ENCODE results near the gene CORO2A.
"Not testable (repeated sequence)": the region's sequence is repeated elsewhere in the genome, so short reads cannot be mapped to it uniquely, and the experiment has no call there.

The CORO2A gene

DNA sequence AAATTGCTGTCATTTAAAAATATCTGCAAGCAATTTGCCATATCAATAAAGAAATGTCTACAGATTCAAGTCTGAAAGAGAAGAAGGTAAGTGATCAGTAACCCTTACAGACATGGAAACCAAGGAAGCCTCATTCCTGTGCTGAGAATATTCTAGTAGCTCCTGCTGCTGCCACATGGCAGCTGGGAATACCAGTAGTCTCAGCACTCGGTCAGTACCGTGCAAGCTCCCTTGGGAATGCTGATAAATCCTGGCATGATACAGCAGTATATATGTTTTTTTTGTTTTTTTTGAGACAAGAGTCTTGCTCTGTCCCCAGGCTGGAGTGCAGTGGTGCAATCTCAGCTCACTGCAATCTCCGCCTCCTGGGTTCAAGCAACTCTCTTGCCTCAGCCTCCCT is 108.0 kb downstream of the CORO2A start:
- DNase-seq (ENCODE audit: low spot score): no peak

DNA sequence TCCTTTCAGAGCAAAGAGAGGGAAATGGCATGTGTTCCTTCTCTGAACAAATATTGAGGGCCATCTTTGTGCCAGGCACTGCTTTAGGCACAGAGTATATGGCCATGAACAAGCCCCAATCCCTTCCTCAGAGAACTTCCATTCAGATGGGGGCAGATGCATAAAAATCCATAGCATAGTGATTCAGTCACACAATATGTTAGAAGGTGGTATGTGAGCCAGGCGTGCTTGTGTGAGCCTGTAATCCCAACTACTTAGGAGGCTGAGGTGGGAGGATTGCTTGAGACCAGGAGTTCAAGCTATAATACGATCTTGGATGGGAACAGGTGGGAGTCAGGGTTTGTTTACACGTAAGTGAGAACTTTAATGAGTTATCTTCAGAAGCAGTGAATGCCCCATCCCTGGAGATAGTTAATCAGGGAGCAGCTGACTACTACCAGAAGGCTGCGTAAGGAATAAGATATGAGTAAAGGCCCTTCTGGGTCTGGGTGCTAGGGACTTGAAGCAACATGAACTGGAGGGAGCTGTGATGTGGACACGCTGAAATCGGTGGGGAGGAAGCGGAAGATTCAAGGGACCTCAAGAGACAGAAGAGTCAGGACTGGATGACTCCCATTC is 108.8 kb downstream of the CORO2A start:
- no peak for DNase-seq (ENCODE audit: low spot score)

DNA sequence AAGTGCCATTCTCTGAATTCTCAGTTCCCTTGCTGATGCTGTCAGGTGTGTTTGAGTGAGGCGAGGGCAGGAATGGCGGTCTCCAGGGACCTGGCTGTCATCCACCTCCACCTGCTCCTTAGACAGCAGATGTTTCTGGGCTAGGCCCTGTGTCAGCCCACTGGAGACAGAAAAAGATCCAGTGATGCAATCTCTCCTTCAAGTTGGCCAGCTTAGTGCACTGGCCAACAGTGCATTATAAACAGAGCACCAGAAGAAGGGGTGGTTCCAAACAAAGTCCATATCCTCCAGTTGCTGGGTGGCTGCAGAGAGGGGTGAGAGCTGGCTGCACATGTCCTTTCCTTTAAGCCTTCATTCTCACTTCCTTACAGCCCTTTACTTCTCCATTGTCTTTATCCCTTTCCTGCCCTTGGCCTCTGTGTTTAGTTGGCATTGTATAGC is 109.4 kb downstream of the CORO2A start:
- DNase-seq (ENCODE audit: low spot score): no peak

DNA sequence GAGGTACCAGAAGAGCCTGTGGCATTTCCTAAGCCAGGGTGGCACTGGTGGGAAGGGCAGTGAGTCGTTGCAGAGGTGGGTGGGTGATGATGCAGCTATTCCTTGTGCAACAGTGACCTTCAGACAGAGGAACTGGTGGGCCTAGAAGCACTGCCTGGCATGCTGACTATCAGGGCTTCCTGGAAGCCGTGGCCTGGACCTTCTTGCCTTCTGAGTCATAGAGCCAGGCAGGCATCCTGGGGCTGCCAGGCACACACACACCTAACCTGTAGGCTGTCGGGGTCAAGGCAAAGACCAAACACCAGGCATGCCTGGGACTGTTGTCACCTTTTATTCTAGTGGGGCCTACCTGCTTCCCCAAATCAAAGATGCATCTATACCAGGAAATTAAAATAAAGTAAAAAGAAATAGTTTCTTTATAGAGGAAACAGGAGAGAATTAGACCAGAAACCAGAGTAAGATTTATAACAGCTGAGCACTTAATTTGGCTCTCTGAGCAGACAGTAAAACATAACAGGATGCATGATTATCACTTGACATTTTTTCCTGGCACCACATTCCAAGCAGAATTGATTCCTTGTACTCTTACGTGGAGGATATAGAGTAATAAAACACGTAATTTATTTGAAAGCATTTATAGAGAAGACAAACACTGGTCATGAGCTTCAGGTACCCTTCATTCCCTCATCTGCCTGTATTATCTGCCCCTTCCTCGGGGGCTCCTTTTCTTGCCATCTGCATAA is 110.8 kb downstream of the CORO2A start:
- no peak for DNase-seq (ENCODE audit: low spot score)

GRCh38 chr9:98080780-98081179 is 111.7 kb downstream of the CORO2A start:
- no peak for DNase-seq (ENCODE audit: low spot score)

DNA sequence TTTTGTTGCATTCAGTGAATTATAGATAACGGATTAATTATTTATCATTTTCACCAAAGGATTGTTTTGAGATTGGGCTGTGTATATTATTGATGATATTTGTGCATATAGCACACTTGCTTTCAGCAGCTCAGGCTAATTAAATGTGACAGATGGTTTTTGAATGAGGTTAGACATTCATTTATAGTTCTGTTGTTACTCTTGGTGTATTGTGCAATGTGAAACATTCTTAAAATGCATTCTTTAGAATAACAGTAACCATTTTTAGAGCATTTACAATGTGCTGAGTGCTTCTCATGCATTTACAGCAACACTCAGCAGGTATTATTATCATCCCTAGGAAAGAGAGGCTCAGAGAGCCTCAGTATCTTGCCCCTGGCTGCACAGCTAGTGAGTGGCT is 112.1 kb downstream of the CORO2A start:
- DNase-seq (ENCODE audit: low spot score): no peak

DNA sequence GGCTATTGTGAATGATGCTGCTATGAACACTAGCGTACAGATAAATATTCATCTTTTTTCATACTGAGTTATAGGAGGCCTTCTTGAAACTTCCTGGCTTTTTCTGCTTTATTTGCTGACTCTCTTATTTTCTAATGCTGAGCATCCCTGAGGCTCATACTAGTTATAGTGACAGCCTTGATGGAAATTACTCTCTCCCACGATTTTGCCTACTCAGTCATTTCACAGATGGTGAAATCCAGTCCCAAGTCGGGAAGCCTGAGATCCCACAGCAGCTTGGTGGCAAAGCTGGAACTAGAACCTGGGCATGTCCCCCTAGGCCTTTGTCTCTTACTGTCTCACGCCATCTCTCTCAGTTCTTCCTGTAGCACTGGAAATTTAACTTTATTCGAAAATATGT is 113.5 kb downstream of the CORO2A start:
- DNase-seq (ENCODE audit: low spot score): no peak

DNA sequence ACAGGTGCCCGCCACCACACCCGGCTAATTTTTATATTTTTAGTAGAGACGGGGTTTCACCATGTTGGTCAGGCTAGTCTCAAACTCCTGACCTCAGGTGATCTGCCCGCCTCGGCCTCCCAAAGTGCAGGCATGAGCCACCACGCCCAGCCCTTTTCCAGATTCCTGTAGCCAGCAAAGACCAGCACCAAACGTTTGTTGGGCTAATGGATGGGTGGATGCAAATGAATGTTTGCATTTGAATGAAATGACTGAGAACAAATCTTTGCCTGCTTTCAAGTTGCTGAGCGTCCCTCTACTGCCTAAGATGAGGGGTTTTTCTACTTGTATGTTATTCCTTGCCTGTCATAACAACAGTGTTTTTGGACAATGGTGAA is 115.9 kb downstream of the CORO2A start:
- not testable (repeated sequence) for DNase-seq (ENCODE audit: low spot score)

DNA sequence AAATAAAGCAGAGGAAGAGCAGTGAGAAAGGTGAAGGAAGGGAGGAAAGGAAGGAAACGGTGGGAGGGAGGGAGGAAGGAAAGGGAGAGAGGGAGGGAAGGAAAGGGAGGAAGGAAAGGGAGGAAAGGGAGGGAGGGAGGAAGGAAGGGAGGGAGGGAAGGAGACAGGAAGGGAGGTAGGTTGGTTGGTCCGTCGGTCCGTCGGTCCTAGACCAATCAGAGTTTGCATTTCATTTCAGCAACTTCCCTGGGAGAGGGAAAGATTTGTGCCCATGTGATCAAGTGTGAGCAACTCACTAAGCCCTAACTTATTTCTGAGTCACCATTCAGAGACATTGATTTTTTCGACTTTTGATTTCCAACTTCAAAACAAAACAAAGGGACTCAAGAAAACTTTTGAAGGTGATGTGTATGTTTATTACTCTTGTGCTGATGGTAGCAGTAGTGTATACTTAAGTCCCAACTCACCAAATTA is 117.1 kb downstream of the CORO2A start:
- no peak for DNase-seq (ENCODE audit: low spot score)

DNA sequence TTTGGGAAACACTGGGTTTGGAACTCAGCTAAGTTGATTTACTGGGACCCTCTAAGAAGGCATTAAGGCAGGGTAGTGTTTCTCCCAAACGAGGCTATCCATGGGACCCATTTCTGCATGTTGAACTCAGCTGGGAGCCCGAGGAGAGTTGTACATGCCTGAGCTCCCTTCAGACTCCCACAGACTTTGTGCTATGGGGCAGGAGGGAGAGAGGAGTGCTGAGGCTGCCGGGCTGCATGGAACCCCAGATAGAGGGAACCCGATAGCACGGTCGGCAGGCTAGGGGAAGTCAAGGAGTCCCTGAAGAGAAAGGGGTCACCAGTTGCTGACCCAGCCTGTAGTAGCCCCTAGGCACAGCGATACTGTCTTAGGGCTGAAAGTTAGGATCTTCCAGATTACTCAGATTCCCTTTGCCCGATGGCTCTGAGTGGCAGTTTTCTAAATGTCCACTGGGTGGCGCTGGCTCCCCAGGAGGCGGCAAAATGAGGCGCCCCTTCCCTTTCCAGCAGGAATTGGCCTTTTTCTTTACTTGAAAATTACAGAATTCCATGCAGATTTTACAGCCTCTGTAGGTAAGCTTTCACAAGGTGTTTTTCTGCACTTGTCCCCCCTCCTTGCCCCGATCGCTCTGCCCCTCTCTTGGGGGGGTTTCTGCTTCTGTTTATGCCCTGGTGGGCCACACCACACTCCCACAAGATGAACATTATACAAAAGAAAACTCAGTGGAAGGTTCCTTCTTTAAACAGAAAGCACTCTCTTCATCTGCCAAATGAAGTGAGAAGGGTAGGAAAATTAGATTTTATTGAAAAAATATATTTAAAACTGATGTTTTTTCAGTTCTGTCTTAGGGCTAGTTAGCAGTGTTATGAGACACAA is 118.1 kb downstream of the CORO2A start:
- DNase-seq (ENCODE audit: low spot score): peak; percentile 51

DNA sequence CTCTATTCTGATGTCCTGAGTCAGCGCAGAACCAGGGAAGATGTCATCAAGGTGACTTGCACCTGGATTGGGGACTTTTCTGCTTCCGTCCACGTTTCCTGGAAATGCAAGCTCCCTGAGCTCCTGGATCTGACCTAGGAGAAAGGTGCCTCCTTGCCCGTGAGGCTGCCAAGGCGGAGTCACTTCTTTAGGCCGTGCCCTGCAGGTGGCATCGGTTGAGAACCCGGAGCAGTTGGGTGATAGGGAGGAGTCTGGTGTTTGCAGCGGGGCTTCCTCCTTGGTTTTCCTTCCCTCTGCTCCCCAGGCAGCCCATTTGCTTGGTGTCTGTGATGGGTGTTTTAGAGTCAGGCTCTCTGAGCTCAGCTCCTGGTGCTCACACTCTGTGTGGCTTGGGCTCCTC is 120.7 kb downstream of the CORO2A start:
- DNase-seq (ENCODE audit: low spot score): no peak
